ENCODE data around the gene COPS3.
A peak's percentile ranks its signal among the peaks of the same experiment; 100 is the strongest.

The COPS3 gene

DNA sequence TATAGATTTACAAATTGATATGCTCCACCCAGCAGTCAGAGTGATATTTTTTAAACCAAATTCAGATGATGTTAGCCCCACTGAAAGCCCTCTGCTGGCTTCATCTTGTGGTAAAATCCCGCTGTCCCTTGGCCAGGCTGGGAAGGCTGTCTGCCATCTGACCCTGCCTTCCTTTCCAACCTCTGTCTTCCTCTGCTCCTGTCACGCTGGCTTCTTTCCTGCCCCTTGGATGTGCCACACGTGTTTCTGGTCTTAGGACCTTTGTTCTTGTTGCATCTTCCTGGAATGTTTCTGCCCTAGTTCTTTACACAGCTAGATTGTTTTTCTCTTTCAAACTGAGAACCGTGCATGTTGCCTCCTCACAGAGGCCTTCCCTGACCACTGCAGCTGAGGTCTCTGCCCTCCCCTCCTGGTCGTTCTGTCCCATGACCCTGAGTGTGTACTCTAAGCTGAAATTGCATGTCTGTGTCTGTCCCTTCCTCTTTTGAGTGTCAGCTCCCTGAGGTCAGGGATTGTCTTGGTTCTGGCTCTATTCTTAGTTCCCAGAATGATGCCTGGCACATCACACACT is 33.5 kb upstream of the COPS3 start:
- in situ Hi-C loops (cut with MboI; ENCODE audit: low pct_unique_long_range_greater_than_20kb, low sequenced_read_pairs, unreplicated experiment) = loop anchor here (25.0 kb wide), 1 partner anchor 302 kb away; no protein-coding TSS in a partner anchor
- TF ChIP-seq, protein P1, sequence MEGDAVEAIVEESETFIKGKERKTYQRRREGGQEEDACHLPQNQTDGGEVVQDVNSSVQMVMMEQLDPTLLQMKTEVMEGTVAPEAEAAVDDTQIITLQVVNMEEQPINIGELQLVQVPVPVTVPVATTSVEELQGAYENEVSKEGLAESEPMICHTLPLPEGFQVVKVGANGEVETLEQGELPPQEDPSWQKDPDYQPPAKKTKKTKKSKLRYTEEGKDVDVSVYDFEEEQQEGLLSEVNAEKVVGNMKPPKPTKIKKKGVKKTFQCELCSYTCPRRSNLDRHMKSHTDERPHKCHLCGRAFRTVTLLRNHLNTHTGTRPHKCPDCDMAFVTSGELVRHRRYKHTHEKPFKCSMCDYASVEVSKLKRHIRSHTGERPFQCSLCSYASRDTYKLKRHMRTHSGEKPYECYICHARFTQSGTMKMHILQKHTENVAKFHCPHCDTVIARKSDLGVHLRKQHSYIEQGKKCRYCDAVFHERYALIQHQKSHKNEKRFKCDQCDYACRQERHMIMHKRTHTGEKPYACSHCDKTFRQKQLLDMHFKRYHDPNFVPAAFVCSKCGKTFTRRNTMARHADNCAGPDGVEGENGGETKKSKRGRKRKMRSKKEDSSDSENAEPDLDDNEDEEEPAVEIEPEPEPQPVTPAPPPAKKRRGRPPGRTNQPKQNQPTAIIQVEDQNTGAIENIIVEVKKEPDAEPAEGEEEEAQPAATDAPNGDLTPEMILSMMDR (IDR thresholded peaks at IDR 0.05; ENCODE audit: extremely low read depth, insufficient read depth, missing control alignments) = no peak
- no peak for DNase-seq (ENCODE audit: low spot score)

DNA sequence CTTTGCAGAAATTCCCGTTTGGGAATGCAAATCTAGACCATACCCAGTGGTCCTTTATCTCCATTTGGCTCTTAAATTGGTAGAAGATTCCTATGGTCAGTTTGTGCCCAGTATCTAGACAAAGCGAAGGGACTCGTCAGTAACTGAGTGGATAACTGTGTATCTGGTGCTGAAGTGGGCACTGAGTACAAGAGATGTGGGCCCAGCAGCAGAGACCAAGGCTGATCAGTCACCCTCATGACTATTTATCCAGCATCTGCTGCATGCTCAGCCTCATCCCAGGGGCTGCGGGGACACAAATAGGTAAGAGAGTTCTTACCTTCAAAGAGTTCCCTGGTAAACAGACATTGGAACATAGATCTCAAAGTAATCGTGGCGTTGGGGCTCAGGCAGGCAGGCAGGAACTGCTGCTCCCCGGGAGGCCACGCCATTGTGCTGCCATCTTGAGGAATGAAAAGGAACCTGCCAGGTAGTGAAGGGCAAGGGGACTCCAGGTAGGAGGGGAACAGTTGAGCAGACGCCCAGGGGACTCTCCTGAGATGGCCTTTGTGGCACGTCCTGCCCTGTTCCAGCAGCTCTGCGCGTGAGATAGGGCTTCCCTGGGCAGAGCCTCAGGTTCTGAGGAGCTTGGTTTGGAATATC is 32.4 kb upstream of the COPS3 start:
- in situ Hi-C loops (cut with MboI; ENCODE audit: low pct_unique_long_range_greater_than_20kb, low sequenced_read_pairs, unreplicated experiment) = loop anchor here (25.0 kb wide), 1 partner anchor 301 kb away; no protein-coding TSS in a partner anchor
- DNase-seq (ENCODE audit: low spot score) = peak; percentile 85
- TF ChIP-seq, protein P1 (IDR thresholded peaks at IDR 0.05; ENCODE audit: extremely low read depth, insufficient read depth, missing control alignments) = peak; percentile 87

DNA sequence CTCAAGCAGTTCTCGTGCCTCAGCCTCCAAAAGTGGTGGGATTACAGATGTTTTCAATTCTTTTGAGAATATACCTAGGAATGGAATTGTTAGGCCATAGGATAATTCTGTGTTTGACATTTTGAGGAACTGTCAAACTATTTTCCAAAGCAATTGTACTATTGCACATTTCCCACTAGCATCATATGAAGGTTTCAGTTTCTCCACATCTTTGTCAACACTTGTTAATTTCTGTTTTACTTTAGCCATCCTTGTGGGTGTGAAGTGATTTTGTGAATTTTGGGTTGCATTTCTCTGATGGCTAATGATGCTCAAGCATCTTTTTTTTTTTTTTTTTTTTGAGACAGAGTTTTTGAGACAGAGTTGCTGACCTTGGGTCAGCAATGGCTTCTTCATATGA is 28.3 kb upstream of the COPS3 start:
- no peak for DNase-seq (ENCODE audit: low spot score)

DNA sequence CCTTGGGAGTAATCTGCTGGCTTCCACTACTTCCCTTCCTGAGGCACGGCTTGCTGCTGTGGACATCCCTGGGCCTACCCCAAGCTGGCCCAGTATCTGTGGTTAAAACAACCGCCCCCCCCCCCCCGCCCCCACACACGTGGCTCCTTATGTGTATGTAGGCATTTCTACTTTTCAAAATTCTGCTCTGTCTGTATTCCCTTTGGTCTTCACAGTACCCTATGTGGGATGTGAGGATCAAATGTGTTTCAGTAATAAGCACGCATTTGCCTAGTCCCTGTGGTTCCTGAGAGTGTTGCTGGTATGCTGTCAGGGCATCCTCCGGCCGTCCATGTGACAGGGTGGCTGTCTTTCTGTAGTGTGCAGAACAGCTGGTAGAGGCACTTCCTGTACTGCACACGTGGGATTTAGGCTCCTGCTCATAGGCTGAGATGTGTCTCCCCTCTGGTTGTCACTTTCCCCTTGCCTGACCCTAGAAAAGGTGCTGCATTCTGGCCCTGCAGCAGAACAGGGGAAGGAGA is 24.3 kb upstream of the COPS3 start:
- TF ChIP-seq, protein P1 (IDR thresholded peaks at IDR 0.05; ENCODE audit: extremely low read depth, insufficient read depth, missing control alignments) = no peak
- in situ Hi-C loops (cut with MboI; ENCODE audit: low pct_unique_long_range_greater_than_20kb, low sequenced_read_pairs, unreplicated experiment) = loop anchor here (25.0 kb wide), 1 partner anchor 293 kb away; no protein-coding TSS in a partner anchor
- peak; percentile 87 for DNase-seq (ENCODE audit: low spot score)

More for the DNA sequence above, 28.3 kb upstream of the COPS3 start:
- TF ChIP-seq, protein P1 (IDR thresholded peaks at IDR 0.05; ENCODE audit: extremely low read depth, insufficient read depth, missing control alignments) = no peak
- in situ Hi-C loops (cut with MboI; ENCODE audit: low pct_unique_long_range_greater_than_20kb, low sequenced_read_pairs, unreplicated experiment) = loop anchor here (25.0 kb wide), 1 partner anchor 297 kb away; no protein-coding TSS in a partner anchor

DNA sequence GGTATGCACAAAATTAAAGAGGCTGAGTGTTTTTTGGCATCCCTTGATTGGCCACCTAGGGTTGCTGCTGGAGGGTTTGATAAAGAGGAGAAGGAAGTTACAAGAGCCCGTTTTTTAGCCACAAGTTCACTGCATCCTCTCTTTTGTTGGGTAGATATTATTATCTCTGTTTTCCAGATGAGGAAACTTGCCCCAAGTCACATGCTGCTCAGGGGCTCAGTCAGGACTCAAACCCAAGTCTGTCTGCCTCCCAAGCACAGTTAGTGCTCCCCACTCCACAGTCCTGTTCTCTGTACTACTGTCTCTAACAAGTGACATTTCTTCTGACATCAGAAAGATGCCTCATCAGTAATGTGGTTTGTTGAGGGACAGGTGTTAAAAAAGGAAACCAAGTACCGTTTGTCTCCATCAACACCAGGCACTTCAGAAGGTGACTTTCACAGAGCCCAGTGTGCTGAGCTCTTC is 23.5 kb upstream of the COPS3 start:
- peak; percentile 70 for DNase-seq (ENCODE audit: low spot score)
- TF ChIP-seq, protein P1 (IDR thresholded peaks at IDR 0.05; ENCODE audit: extremely low read depth, insufficient read depth, missing control alignments) = no peak
- in situ Hi-C loops (cut with MboI; ENCODE audit: low pct_unique_long_range_greater_than_20kb, low sequenced_read_pairs, unreplicated experiment) = loop anchor here (25.0 kb wide), 1 partner anchor 292 kb away; no protein-coding TSS in a partner anchor

DNA sequence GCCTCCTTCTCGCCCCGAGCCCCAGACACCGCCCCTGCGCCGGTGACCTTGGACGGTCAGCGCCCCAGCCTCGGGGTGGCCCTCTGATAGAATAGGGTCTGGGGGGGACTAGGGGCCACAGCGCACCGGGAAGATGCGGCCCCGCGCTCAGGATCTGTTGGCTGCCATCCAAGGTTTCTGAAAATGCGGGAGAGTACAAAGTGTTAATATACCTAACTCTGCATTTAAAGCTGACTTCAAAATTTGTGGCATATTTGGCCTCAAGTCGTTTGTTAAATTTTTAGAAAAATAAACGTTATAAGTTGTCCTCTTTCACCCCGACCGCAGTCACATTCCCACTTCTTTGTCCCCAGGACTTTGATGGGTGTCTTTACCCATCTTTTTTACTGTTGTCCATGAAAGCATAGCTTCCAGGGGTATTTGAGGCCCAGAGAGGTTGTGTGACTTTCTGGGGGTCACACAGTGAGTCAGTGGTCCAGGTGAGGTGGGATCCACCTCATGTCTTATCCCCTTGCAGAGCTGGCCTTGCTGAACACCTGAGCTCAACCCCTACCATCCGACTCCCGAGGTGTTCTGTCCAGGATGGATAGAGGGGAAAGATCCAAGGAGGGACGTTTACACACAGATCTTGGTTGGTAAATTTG is 22.9 kb upstream of the COPS3 start:
- TF ChIP-seq, protein P1 (IDR thresholded peaks at IDR 0.05; ENCODE audit: extremely low read depth, insufficient read depth, missing control alignments) = no peak
- in situ Hi-C loops (cut with MboI; ENCODE audit: low pct_unique_long_range_greater_than_20kb, low sequenced_read_pairs, unreplicated experiment) = loop anchor here (25.0 kb wide), 1 partner anchor 292 kb away; no protein-coding TSS in a partner anchor
- DNase-seq (ENCODE audit: low spot score) = no peak
